Measurements from ENCODE around the gene TMEM129.

Gene TMEM129

DNA sequence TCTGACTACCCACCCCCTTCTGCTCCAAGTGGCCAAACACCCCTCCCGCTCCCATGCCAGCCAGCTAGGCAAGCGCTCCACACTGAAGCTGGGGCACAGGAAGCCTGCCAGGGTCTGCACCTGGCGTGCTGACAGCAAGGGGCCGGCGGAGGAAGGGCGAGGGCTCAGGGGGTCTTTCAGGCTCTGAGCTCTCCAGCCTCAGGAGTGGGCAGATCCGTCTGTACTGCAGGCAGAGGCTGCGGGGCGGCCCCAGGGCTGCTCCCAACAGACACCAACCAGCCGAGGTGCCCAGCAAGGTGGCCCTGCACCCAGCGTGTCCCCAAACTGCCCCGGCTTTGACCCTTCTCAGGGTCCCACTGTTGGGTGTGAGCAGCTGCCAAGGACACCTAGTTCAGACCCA lies 51.9 kb downstream of the TMEM129 start:
- DNase-seq (ENCODE audit: low read depth, low spot score), result no peak

DNA sequence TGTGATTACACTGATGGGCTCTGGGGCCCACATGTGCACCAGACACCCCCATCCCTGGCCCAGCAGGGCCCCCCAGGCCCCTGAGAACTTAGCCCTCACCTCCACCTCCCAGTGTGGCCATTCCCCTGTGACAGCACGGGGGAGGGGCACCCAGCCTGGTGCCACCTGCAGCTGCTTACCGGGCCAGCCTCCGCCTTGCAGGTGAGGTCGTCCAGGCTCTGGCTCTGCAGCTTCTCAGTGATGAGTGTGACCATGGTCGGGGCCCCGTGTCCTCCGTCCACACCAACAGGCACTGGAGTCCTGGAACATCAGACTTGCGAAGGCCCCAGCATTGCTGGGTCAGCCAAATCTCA lies 52.7 kb downstream of the TMEM129 start:
- DNase-seq (ENCODE audit: low read depth, low spot score), result no peak

DNA sequence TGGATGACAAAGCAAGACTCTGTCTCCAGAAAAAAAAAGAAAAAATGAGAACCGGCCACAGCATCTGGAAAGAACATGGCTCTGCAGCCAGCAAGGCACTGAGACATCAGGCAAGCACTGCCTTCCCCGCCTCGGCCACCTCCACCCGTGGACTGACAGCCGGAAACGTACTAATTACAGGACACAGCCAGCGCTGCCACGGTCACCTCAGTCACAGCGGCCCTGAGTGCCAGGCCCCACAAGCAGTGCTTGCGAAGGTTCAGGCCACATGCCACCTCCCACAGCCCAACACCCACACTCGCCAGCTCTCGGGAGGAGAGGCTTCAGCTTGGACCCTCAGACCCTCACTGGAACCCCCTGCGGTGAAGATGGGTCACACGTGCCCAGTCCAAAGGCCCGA lies 53.9 kb downstream of the TMEM129 start:
- DNase-seq (ENCODE audit: low read depth, low spot score), result no peak

DNA sequence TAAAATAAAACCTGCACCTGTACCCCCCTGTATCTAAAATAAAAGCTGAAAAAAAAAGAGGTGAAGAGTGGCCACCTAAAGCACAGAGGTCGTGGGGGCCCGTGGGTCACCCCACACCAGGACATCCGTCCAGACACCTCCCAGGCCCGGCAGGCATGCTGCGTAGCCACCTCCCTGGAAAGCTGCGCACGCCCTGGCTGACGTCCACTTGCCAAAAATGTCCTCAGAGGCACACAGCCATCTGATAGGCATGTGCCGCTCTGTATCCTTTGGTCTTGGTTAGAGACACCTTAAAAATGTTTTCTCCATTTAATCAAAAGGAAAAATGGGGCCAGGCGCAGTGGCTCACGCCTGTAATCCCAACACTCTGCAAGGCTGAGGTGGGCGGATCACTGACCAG lies 54.7 kb downstream of the TMEM129 start:
- no peak for DNase-seq (ENCODE audit: low read depth, low spot score)

All from activated naive CD8-positive, alpha-beta T cell treated with anti-CD3 and anti-CD28 coated beads, Interleukin-2, amount 50 U/mL, for 16 hours (primary cell).